K562 (cell line): ENCODE results near the gene EXTL1. TPM values are rescaled to one million over a fixed set of nuclear protein-coding genes. Genes with fewer than 3 reads are reported as not detected.

ENCODE experiments used
- BRD9 ChIP-seq: fragments of 450-650 bp; IDR thresholded peaks from 2 replicates; pipeline ENCODE4 v1.6.1; 2018; ENCODE audit warnings: low read depth; ENCODE audit not compliant: partially characterized antibody
- COPS2 ChIP-seq: fragments of 450-650 bp; conservative IDR thresholded peaks from 2 replicates; pipeline ENCODE4 v1.6.1; 2016; ENCODE audit warnings: mild to moderate bottlenecking, moderate library complexity
- PTRF ChIP-seq: fragments of 450-650 bp; IDR thresholded peaks from 2 replicates; pipeline ENCODE4 v1.6.1; 2016; ENCODE audit warnings: mild to moderate bottlenecking, missing genetic modification characterization, missing compliant biosample characterization
- RBM34 ChIP-seq: fragments of 200-400 bp; formaldehyde crosslinking; IDR thresholded peaks from 2 replicates; pipeline ENCODE4 v1.6.1; 2018; ENCODE audit warnings: low read length, borderline replicate concordance; ENCODE audit not compliant: insufficient read depth
- RBM39 ChIP-seq: fragments of 200-400 bp; formaldehyde crosslinking; optimal IDR thresholded peaks from 2 replicates; pipeline ENCODE3; 2018; ENCODE audit warnings: low read depth, low read length
- RNF2 ChIP-seq: sonication (generic); IDR thresholded peaks from 2 replicates; pipeline ENCODE4 v1.6.1; 2016
- SIRT6 ChIP-seq: IDR thresholded peaks from one replicate; pipeline ENCODE4 v1.6.1; 2012; ENCODE audit warnings: low read depth, mild to moderate bottlenecking, control low read depth, inconsistent platforms, low read length, moderate library complexity
- ZKSCAN1 ChIP-seq: fragments of 150-350 bp; IDR thresholded peaks from 2 replicates; pipeline ENCODE4 v1.6.1; 2016; ENCODE audit warnings: low read depth, low read length
- ZKSCAN8 ChIP-seq: fragments of 200-800 bp; sonication (Bioruptor generic); IDR thresholded peaks from 2 replicates; pipeline ENCODE4 v1.6.1; 2016; ENCODE audit warnings: missing genetic modification characterization, missing compliant biosample characterization
- ZNF3 ChIP-seq: fragments of 250-450 bp; sonication (Bioruptor Pico); IDR thresholded peaks from 2 replicates; pipeline ENCODE4 v1.5.0; 2021; ENCODE audit warnings: mild to moderate bottlenecking, moderate library complexity
- ZNF668 ChIP-seq: fragments of 250-450 bp; sonication (Bioruptor Pico); IDR thresholded peaks from 2 replicates; pipeline ENCODE4 v1.8.0; 2022; ENCODE audit warnings: mild to moderate bottlenecking, inconsistent platforms
- ZNF785 ChIP-seq: fragments of 250-450 bp; sonication (Bioruptor Pico); IDR thresholded peaks from 2 replicates; pipeline ENCODE4 v1.4.0; 2020; ENCODE audit warnings: mild to moderate bottlenecking
- polyA plus RNA-seq, 8 experiments: library from polyadenylated mRNA; depleted of rRNA in 4 of 8; stranded (reverse) in 5 of 8; unstranded in 3 of 8; fragments of >200 nt; fragmentation: Nextera tagmentation in 2 of 8; fragmentation: Illumina TruSeq in 1 of 8; extraction: Ambion mirVana in 2 of 8; extraction: Trizol in 1 of 8; gene quantifications; 2 replicates each; pipeline versions ENCODE4 v1.2.1 to v1.2.3, GENCODE V29; 2011 to 2014; ENCODE audit warnings: inconsistent platforms in 1 of 8, missing spikeins in 1 of 8
- total RNA-seq, 7 experiments: library from RNA; depleted of rRNA in 6 of 7; stranded (reverse); fragments of >200 nt in 6 of 7; fragmentation: Illumina TruSeq in 2 of 7; extraction: Trizol in 2 of 7; gene quantifications; 2 replicates each; pipeline versions ENCODE4 v1.2.1 to v1.2.3, GENCODE V29; 2011 to 2021; ENCODE audit warnings: low replicate concordance in 1 of 7
- TF ChIP-seq, protein P1 (sequence below): sonication (generic); formaldehyde crosslinking; IDR thresholded peaks from 2 replicates; pipeline ENCODE4 v1.8.0; 2023; ENCODE audit warnings: mild to moderate bottlenecking, missing genetic modification reagents
- TF ChIP-seq, protein P2 (sequence below): fragments of 450-650 bp; IDR thresholded peaks from 2 replicates; pipeline ENCODE4 v1.6.1; 2016; ENCODE audit warnings: mild to moderate bottlenecking, moderate library complexity

The EXTL1 gene
- total and polyA plus RNA-seq, 9 of the 15 experiments (the other 6 are each of a cell fraction or from before 2014, with no cell fraction given): 0.04 to 0.23 (median 0.08) TPM; not detected in 3

DNA sequence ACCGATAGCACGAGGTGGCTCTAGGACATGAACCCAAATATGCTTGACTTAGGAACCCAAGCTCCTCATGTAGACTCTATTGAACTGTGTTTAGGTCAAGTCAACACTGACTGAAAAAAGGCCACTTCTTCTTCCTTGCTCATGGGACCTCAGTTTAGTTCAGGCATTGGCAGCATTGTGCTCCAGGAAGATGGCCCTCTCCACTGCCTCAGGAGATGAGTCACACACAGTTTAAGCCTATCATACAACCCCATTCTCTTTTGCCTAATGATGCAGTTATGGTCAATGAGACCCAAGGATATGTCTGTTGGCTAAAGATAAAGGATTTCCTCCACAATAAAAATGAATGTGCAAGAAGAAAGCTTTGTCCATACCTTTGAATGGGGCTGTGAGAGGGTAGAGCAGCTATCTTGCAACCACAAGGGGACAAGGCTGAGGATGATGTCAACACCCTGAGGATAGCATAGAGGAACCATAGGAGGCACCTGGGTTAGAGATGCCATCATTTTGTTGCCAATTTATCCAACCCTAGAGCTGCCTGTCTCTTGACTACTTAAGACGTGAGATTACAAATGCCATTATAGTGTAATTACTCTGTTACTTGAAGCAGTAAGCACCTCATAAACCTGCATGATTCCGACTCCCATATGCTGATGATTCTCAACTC is 48.9 kb downstream of the EXTL1 start (continued):
- TF ChIP-seq ZKSCAN8 (CRISPR knock-in tag) (peak; percentile 93), ZNF3 (no peak), PTRF (tag) (no peak), ZNF785 (no peak), RBM39 (no peak), ZNF668 (no peak), COPS2 (no peak), RNF2 (peak; percentile 97), ZKSCAN1 (no peak), RBM34 (no peak), BRD9 (peak; percentile 58), SIRT6 (no peak)
- TF ChIP-seq, protein P1, sequence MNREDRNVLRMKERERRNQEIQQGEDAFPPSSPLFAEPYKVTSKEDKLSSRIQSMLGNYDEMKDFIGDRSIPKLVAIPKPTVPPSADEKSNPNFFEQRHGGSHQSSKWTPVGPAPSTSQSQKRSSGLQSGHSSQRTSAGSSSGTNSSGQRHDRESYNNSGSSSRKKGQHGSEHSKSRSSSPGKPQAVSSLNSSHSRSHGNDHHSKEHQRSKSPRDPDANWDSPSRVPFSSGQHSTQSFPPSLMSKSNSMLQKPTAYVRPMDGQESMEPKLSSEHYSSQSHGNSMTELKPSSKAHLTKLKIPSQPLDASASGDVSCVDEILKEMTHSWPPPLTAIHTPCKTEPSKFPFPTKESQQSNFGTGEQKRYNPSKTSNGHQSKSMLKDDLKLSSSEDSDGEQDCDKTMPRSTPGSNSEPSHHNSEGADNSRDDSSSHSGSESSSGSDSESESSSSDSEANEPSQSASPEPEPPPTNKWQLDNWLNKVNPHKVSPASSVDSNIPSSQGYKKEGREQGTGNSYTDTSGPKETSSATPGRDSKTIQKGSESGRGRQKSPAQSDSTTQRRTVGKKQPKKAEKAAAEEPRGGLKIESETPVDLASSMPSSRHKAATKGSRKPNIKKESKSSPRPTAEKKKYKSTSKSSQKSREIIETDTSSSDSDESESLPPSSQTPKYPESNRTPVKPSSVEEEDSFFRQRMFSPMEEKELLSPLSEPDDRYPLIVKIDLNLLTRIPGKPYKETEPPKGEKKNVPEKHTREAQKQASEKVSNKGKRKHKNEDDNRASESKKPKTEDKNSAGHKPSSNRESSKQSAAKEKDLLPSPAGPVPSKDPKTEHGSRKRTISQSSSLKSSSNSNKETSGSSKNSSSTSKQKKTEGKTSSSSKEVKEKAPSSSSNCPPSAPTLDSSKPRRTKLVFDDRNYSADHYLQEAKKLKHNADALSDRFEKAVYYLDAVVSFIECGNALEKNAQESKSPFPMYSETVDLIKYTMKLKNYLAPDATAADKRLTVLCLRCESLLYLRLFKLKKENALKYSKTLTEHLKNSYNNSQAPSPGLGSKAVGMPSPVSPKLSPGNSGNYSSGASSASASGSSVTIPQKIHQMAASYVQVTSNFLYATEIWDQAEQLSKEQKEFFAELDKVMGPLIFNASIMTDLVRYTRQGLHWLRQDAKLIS (CRISPR knock-in tag): 0 out of 2 replicates have a peak, but pooled peaks have one; percentile 68
- TF ChIP-seq, protein P2, sequence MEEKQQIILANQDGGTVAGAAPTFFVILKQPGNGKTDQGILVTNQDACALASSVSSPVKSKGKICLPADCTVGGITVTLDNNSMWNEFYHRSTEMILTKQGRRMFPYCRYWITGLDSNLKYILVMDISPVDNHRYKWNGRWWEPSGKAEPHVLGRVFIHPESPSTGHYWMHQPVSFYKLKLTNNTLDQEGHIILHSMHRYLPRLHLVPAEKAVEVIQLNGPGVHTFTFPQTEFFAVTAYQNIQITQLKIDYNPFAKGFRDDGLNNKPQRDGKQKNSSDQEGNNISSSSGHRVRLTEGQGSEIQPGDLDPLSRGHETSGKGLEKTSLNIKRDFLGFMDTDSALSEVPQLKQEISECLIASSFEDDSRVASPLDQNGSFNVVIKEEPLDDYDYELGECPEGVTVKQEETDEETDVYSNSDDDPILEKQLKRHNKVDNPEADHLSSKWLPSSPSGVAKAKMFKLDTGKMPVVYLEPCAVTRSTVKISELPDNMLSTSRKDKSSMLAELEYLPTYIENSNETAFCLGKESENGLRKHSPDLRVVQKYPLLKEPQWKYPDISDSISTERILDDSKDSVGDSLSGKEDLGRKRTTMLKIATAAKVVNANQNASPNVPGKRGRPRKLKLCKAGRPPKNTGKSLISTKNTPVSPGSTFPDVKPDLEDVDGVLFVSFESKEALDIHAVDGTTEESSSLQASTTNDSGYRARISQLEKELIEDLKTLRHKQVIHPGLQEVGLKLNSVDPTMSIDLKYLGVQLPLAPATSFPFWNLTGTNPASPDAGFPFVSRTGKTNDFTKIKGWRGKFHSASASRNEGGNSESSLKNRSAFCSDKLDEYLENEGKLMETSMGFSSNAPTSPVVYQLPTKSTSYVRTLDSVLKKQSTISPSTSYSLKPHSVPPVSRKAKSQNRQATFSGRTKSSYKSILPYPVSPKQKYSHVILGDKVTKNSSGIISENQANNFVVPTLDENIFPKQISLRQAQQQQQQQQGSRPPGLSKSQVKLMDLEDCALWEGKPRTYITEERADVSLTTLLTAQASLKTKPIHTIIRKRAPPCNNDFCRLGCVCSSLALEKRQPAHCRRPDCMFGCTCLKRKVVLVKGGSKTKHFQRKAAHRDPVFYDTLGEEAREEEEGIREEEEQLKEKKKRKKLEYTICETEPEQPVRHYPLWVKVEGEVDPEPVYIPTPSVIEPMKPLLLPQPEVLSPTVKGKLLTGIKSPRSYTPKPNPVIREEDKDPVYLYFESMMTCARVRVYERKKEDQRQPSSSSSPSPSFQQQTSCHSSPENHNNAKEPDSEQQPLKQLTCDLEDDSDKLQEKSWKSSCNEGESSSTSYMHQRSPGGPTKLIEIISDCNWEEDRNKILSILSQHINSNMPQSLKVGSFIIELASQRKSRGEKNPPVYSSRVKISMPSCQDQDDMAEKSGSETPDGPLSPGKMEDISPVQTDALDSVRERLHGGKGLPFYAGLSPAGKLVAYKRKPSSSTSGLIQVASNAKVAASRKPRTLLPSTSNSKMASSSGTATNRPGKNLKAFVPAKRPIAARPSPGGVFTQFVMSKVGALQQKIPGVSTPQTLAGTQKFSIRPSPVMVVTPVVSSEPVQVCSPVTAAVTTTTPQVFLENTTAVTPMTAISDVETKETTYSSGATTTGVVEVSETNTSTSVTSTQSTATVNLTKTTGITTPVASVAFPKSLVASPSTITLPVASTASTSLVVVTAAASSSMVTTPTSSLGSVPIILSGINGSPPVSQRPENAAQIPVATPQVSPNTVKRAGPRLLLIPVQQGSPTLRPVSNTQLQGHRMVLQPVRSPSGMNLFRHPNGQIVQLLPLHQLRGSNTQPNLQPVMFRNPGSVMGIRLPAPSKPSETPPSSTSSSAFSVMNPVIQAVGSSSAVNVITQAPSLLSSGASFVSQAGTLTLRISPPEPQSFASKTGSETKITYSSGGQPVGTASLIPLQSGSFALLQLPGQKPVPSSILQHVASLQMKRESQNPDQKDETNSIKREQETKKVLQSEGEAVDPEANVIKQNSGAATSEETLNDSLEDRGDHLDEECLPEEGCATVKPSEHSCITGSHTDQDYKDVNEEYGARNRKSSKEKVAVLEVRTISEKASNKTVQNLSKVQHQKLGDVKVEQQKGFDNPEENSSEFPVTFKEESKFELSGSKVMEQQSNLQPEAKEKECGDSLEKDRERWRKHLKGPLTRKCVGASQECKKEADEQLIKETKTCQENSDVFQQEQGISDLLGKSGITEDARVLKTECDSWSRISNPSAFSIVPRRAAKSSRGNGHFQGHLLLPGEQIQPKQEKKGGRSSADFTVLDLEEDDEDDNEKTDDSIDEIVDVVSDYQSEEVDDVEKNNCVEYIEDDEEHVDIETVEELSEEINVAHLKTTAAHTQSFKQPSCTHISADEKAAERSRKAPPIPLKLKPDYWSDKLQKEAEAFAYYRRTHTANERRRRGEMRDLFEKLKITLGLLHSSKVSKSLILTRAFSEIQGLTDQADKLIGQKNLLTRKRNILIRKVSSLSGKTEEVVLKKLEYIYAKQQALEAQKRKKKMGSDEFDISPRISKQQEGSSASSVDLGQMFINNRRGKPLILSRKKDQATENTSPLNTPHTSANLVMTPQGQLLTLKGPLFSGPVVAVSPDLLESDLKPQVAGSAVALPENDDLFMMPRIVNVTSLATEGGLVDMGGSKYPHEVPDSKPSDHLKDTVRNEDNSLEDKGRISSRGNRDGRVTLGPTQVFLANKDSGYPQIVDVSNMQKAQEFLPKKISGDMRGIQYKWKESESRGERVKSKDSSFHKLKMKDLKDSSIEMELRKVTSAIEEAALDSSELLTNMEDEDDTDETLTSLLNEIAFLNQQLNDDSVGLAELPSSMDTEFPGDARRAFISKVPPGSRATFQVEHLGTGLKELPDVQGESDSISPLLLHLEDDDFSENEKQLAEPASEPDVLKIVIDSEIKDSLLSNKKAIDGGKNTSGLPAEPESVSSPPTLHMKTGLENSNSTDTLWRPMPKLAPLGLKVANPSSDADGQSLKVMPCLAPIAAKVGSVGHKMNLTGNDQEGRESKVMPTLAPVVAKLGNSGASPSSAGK: peak; percentile 70
